Measurements from ENCODE around the gene DRC7. TPM values are rescaled to one million over a fixed set of nuclear protein-coding genes. Genes with fewer than 3 reads are reported as not detected.
A peak's percentile ranks its signal among the peaks of the same experiment; 100 is the strongest.

The DRC7 gene
- total RNA-seq, 6 experiments from 2014 or later, result not detected

DNA sequence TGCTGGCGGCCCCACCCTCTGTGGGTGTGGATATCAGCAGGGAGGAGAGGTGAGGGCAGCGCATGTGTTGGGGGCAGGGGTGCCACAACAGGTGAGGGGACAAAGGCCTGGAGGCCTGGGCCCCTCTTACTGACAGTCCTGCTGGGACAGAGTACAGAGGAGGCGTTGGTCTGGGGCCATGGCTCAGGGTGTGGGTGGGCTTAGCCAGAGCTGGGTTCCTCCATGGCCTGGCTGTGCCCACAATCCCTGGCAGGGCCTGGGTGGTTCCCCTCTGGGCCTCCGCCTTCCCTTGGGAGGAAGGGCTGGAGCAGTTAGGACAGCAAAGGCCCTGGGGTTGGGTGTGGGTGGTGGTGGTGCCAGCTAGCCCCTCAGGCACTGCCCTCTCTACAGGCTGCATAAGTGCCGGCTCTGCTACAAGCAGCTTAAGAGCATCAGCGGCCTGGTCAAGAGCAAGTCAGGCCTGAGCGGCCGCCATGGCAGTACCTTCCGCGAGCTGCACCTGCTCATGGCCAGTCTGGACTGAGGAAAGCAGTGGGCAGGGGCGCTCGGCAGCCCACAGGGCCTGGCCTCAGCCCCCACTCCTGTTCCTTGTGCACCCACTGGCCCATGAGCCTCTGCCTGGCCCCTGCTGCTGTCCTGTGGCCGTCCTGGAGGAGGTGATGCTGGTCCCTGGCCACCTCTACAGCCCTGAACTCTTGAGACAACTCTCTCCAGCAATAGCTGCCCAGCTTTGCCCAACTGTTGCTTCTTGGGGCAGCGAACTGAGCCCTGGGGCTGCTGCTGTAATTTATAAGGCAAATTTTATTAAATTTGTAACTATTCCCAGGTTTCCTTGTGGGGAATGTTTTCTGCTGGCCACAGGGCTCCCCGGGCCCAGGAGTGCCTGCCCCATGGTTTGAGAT is 62.1 kb downstream of the DRC7 start:
- Mint-ChIP-seq H3K36me3 (ENCODE audit: low read depth) (peaks cover 5% of the 10 kb centered on the region; the same call in 1 of the 2 replicates), H3K27ac (no peak overlapping the region), H3K27me3 (ENCODE audit: insufficient read depth) (peaks cover 6% of the 10 kb centered on the region), H3K4me1 (ENCODE audit: low read depth) (no peaks in the 10 kb centered on the region), H3K9me3 (no peaks in the 10 kb centered on the region), H3K4me3 (no peak overlapping the region)
- TF ChIP-seq, protein P1, sequence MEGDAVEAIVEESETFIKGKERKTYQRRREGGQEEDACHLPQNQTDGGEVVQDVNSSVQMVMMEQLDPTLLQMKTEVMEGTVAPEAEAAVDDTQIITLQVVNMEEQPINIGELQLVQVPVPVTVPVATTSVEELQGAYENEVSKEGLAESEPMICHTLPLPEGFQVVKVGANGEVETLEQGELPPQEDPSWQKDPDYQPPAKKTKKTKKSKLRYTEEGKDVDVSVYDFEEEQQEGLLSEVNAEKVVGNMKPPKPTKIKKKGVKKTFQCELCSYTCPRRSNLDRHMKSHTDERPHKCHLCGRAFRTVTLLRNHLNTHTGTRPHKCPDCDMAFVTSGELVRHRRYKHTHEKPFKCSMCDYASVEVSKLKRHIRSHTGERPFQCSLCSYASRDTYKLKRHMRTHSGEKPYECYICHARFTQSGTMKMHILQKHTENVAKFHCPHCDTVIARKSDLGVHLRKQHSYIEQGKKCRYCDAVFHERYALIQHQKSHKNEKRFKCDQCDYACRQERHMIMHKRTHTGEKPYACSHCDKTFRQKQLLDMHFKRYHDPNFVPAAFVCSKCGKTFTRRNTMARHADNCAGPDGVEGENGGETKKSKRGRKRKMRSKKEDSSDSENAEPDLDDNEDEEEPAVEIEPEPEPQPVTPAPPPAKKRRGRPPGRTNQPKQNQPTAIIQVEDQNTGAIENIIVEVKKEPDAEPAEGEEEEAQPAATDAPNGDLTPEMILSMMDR (IDR thresholded peaks at IDR 0.05), result no peak
- no peak for DNase-seq

DNA sequence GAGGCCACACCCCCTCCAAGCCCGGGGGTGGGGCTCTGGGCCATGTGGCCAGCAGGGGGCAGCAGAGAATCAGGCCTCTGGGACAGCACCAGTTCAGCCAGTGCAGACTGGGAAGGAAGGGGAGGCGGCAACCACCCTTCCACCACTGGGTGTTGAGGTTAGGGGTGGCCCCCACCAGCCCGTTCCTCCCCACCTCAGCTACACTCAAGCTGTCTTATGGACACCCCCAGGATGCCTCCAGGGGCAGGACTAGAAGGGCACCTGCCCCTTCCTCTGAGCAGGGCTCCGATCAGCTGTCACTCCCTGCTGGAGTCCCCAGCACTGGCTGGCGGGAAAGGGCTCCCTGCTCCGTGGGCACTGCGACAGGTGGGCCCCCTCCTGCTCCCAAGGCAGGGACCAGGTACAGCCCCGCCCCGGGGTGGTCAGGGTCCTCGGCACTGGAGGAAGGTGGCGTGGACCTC is 62.8 kb downstream of the DRC7 start:
- Mint-ChIP-seq H3K27me3 (ENCODE audit: insufficient read depth) (peaks cover 3% of the 10 kb centered on the region), H3K4me1 (ENCODE audit: low read depth) (no peaks in the 10 kb centered on the region), H3K4me3 (no peak overlapping the region), H3K36me3 (ENCODE audit: low read depth) (peaks cover 5% of the 10 kb centered on the region; the same call in 1 of the 2 replicates), H3K9me3 (no peaks in the 10 kb centered on the region), H3K27ac (no peak overlapping the region)
- peak; percentile 70 for DNase-seq
- TF ChIP-seq, protein P1 (IDR thresholded peaks at IDR 0.05), result peak; percentile 99

DNA sequence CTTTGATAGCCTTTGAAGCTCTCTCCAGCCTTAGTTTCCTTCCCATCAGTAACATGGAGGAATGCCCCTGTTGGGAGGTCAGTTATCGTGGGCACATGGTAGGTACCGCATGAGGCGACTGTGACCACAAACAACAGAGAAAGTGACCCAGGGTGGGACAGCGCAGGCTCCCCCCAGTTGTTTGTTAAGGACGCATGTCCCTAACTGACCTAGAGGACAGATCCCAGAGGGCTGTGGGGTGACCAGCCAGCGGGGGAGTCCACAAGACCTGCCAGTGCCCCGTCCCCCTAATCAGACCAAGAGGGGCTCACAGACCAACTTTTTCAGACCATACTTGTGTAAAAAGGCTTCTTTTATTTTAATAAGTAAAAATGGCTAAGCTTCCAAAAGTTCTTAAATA is 63.3 kb downstream of the DRC7 start:
- no peak overlapping the region for H3K4me3 Mint-ChIP-seq
- DNase-seq, result no peak
- no peaks in the 10 kb centered on the region for H3K4me1 Mint-ChIP-seq (ENCODE audit: low read depth)
- TF ChIP-seq, protein P1 (IDR thresholded peaks at IDR 0.05), result no peak
- peaks cover 5% of the 10 kb centered on the region for H3K27me3 Mint-ChIP-seq (ENCODE audit: insufficient read depth)
- H3K36me3 Mint-ChIP-seq (ENCODE audit: low read depth), result peaks cover 5% of the 10 kb centered on the region; the same call in 1 of the 2 replicates
- no peaks in the 10 kb centered on the region for H3K9me3 Mint-ChIP-seq
- no peak overlapping the region for H3K27ac Mint-ChIP-seq

DNA sequence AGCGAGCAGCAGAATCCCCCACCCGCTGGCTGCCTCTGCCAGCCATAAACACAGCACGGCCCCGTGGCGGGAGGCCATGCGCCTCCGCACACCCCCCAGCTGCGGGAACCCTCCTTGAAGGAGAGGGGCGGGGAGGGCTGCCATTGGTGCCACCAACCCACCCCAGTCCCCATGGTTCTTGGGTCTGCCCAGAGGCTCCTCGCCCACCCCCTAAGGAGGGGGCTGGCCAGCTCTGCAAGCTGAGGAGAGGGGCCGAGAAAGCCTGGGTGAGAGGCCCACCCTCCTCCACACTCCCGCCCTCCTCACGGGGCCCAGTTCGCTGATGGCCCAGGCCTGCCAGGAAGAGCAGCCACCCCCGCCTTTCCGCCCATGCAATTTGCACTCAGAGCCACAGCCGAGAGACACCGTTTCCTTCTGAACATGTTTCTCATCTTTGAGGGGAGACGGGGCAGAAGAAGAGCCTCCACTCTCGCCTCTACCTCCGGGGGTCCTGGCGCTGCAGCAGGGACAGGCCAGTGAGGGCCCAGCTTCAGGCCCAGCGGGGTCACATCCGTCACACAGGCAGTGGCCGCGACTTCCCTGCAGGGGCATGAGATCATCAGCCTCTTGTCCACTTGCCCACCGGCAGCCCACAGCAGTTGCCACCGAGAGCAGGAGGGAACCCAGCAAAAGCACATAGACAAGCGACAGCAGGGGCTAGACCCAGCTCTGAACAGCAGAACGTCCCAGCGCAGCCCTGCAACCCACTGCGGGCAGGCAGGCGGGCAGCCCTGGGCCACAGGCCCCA is 63.9 kb downstream of the DRC7 start:
- Mint-ChIP-seq H3K27ac (no peak overlapping the region), H3K4me3 (no peak overlapping the region), H3K36me3 (ENCODE audit: low read depth) (peaks cover 5% of the 10 kb centered on the region; the same call in 1 of the 2 replicates), H3K27me3 (ENCODE audit: insufficient read depth) (peaks cover 5% of the 10 kb centered on the region), H3K4me1 (ENCODE audit: low read depth) (peaks cover 5% of the 10 kb centered on the region), H3K9me3 (no peaks in the 10 kb centered on the region)
- TF ChIP-seq, protein P1 (IDR thresholded peaks at IDR 0.05), result no peak
- no peak for DNase-seq

DNA sequence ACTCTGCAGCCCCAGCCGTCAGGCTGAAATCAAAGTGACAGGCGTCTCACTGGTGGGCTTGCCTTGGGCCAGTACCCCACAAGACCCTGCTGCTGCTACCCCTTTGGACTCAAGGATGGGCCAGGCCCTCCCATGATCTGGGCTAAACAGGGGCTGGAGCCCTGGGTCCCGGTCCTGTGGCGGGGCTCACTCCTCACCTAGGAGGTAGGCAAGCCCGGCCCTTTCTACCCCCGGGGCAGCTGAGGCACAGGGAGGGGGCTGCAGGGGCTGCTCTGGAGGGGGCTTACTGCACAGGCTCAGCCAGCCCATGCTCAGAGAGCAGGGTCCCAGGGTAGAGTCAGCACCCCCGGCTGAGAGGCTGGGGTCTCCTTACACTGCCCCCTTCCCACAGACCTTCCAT is 64.5 kb downstream of the DRC7 start:
- Mint-ChIP-seq H3K27ac (no peak overlapping the region), H3K9me3 (no peaks in the 10 kb centered on the region), H3K27me3 (ENCODE audit: insufficient read depth) (peaks cover 5% of the 10 kb centered on the region), H3K36me3 (ENCODE audit: low read depth) (peaks cover 6% of the 10 kb centered on the region; the same call in 1 of the 2 replicates), H3K4me1 (ENCODE audit: low read depth) (peaks cover 11% of the 10 kb centered on the region), H3K4me3 (no peak overlapping the region)
- TF ChIP-seq, protein P1 (IDR thresholded peaks at IDR 0.05), result no peak
- no peak for DNase-seq
